Upper lobe of left lung (tissue), 6 donors: Measurements from ENCODE around the gene DSC3. TPM values are rescaled to one million over a fixed set of nuclear protein-coding genes. Genes with fewer than 3 reads are reported as not detected.

Experiments
- ATAC-seq, 2 donors: fragments of 200-7000 bp; cut with Tn5 transposase; one replicate each; pipeline ENCODE4 v1.9.1; 2022; ENCODE audit warnings: mild to moderate bottlenecking in 2 of 2, moderate library complexity in 2 of 2; ENCODE audit not compliant: low FRiP score in 2 of 2
- DNase-seq, 2 donors: peaks; one replicate each; pipeline ENCODE4 v3.0.0-alpha.2; 2019 to 2020
- H3K27ac ChIP-seq, 4 donors: fragments of 200-600 bp; sonication (generic); one replicate each; pipeline ENCODE4 v1.5.1; 2016 to 2019
- H3K27me3 ChIP-seq, 4 donors: fragments of 200-600 bp; sonication (generic); one replicate each; pipeline ENCODE4 v1.5.1; 2017 to 2019
- H3K36me3 ChIP-seq, 4 donors: fragments of 200-600 bp; sonication (generic); one replicate each; pipeline ENCODE4 v1.5.1; 2016 to 2019
- H3K4me1 ChIP-seq, 4 donors: fragments of 200-600 bp; sonication (generic); one replicate each; pipeline ENCODE4 v1.5.1; 2018 to 2019
- H3K4me3 ChIP-seq, 4 donors: fragments of 200-600 bp; sonication (generic); one replicate each; pipeline ENCODE4 v1.5.1; 2017 to 2019; ENCODE audit warnings: mild to moderate bottlenecking in 2 of 4, moderate library complexity in 1 of 4
- H3K9me3 ChIP-seq, 4 donors: fragments of 200-600 bp; sonication (generic); one replicate each; pipeline ENCODE4 v1.5.1; 2018 to 2019
- EP300 ChIP-seq, 4 donors: sonication (generic); formaldehyde crosslinking; IDR thresholded peaks; one replicate each; pipeline ENCODE4 v1.5.1; 2017; ENCODE audit warnings: antibody characterized with exemption in 4 of 4, control low read depth in 2 of 4
- POLR2A ChIP-seq, 4 donors: fragments of 450-650 bp; IDR thresholded peaks; one replicate each; pipeline ENCODE4 v1.5.1; 2016 to 2017; ENCODE audit warnings: antibody characterized with exemption in 4 of 4, mild to moderate bottlenecking in 2 of 4
- POLR2AphosphoS5 ChIP-seq, 2 donors: sonication (generic); formaldehyde crosslinking; IDR thresholded peaks; one replicate each; pipeline ENCODE4 v1.5.1; 2017; ENCODE audit warnings: antibody characterized with exemption in 2 of 2
- WGBS, 2 donors: methylation state at CpG; one replicate each; pipeline ENCODE4 v1.1.5; 2017 to 2018; 5-methylcytosine and 5-hydroxymethylcytosine counted together
- total RNA-seq, 6 donors: library from RNA; depleted of rRNA in 4 of 6; stranded (reverse); fragments of >200 nt in 4 of 6; gene quantifications; one replicate each; pipeline versions ENCODE4 v1.1.0 to v1.2.1, GENCODE V29; 2016 to 2021
- TF ChIP-seq, protein P1 (sequence below), 6 experiments: fragments of 450-650 bp in 4 of 6; fragments of 200-600 bp in 2 of 6; sonication (generic) in 2 of 6; IDR thresholded peaks; one replicate each; pipeline ENCODE4 v1.5.1; 2016 to 2019; ENCODE audit warnings: antibody characterized with exemption in 6 of 6
- donor health status: DM: no; HTN: no; CAD: no; lungs with moderate emphysema.
- donor health status: DM: no; HTN: yes; CAD: no; lungs with severe emphysema.

The DSC3 gene
- total RNA-seq, 6 donors from 2014 or later, result under 0.01 to 0.98 (median 0.30) TPM; not detected in 1

DNA sequence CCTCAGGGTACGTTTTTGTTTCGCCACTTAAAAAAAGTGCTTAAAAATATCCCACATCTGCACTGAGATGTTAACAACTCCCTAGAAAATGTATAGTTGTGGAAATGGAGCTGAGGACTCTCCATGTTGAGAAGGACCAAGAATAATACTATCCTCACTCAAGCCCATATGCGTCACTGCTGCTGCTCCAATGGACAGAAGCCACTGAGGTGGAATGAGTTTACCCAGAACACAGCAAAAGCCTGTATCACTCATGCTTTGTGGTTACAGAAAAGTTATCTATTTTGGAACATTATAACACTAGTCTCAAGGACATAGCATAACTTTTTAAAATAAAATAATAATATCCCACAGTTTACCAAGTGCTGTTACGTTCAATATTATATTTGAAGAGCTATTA, 31.9 kb downstream of the DSC3 start:
- no peak for TF ChIP-seq POLR2A (IDR thresholded peaks at IDR 0.05)
- TF ChIP-seq, protein P1, sequence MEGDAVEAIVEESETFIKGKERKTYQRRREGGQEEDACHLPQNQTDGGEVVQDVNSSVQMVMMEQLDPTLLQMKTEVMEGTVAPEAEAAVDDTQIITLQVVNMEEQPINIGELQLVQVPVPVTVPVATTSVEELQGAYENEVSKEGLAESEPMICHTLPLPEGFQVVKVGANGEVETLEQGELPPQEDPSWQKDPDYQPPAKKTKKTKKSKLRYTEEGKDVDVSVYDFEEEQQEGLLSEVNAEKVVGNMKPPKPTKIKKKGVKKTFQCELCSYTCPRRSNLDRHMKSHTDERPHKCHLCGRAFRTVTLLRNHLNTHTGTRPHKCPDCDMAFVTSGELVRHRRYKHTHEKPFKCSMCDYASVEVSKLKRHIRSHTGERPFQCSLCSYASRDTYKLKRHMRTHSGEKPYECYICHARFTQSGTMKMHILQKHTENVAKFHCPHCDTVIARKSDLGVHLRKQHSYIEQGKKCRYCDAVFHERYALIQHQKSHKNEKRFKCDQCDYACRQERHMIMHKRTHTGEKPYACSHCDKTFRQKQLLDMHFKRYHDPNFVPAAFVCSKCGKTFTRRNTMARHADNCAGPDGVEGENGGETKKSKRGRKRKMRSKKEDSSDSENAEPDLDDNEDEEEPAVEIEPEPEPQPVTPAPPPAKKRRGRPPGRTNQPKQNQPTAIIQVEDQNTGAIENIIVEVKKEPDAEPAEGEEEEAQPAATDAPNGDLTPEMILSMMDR (IDR thresholded peaks at IDR 0.05), result no peak
- no peak for TF ChIP-seq EP300 (IDR thresholded peaks at IDR 0.05)
- no peak for TF ChIP-seq POLR2AphosphoS5 (IDR thresholded peaks at IDR 0.05)
- H3K4me1 ChIP-seq, result no peaks in the 10 kb centered on the region
- H3K36me3 ChIP-seq, result no peaks in the 10 kb centered on the region
- H3K4me3 ChIP-seq, result no peak overlapping the region
- H3K9me3 ChIP-seq, result no peaks in the 10 kb centered on the region
- WGBS, 2 donors, result 89 to 91% methylated on average over 4 of the region's 4 CpGs
- DNase-seq (no peak), ATAC-seq (no peak)
- no peaks in the 10 kb centered on the region for H3K27me3 ChIP-seq
- no peak overlapping the region for H3K27ac ChIP-seq

DNA sequence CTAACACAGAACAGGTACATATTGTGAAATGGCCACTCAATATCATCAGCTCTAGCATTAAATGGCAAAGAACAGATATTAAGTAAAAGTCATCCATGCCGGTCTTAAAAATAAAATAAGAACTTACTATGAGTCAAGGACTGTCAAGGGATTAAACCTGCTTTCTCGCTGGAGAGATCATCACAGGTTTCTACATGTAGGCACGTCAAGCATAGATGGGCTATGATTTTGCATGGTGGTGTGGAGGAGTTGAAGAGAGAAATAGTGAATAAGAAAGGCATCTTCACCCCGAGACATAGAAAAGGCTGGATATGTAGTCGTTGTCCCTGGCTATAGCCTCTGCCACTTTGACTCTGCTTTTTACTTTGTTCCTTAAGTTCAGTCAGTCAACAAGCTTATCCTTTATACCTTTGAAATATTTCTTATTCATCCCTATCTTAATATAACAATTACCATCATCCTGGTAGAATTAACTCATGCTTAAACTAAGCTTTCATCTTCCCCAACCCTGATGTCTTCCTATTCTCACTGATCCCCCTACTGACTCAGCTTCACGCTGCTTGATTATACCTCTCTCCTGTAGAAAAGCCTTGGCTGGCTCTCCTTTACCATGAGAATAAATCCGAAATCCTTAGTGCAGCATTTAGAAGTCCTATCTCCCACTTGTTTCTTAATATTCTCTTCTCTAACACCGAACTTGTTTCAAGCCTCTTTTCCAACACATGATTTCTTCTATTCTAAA, 42.5 kb downstream of the DSC3 start:
- TF ChIP-seq EP300 (IDR thresholded peaks at IDR 0.05) (no peak), POLR2A (IDR thresholded peaks at IDR 0.05) (no peak), POLR2AphosphoS5 (IDR thresholded peaks at IDR 0.05) (no peak)
- TF ChIP-seq, protein P1 (IDR thresholded peaks at IDR 0.05), result no peak
- DNase-seq (no peak), ATAC-seq (no peak)
- Histone ChIP-seq H3K4me1 (no peaks in the 10 kb centered on the region), H3K36me3 (no peaks in the 10 kb centered on the region), H3K9me3 (no peaks in the 10 kb centered on the region), H3K27ac (no peak overlapping the region), H3K27me3 (no peaks in the 10 kb centered on the region), H3K4me3 (no peak overlapping the region)
- 79 to 85% methylated on average over 8 of the region's 8 CpGs for WGBS, 2 donors

DNA sequence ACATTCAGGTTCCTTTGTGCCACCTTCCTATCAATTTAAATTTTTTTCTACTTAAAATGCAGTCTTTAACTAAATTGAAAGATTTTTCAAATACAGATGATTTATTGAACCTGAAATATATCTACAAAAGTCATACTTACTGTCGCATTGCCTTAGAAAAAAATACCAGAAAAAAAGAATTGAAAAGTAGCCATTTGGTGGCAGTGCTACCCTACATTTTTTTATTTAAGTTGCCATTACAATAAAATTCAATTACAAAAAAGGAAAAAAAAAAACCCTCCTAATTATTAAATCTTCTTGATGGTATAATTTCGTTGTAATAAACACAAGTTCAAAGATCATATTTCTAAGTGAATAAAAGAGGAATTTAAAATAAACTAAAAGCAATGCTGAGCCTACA, 43.4 kb downstream of the DSC3 start:
- no peak for ATAC-seq

DNA sequence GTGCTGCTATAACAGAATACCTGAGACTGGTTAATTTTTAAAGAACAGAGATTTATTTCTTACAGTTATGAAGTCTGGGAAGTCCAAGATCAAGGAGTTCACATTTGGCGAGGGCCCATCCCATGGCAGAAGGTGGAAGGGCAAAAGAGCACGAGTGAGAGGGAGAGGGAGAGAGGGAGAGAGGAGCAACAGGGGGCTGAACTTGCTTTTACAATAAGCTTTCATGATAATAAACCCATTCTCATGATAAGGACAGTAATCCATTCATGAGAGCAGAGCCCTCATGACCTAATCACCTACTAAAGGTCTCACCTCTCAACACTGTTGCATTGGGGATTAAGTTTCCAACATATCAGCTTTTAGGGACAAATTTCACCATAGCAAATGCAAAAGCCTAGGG, 45.3 kb downstream of the DSC3 start:
- no peaks in the 10 kb centered on the region for H3K27me3 ChIP-seq
- WGBS, 2 donors, result 64 to 66% methylated on average over 2 of the region's 2 CpGs
- ATAC-seq (no peak), DNase-seq (no peak)
- no peak overlapping the region for H3K27ac ChIP-seq
- H3K4me3 ChIP-seq, result no peak overlapping the region
- no peak for TF ChIP-seq POLR2AphosphoS5 (IDR thresholded peaks at IDR 0.05)
- TF ChIP-seq EP300 (IDR thresholded peaks at IDR 0.05), result no peak
- no peak for TF ChIP-seq POLR2A (IDR thresholded peaks at IDR 0.05)
- TF ChIP-seq, protein P1 (IDR thresholded peaks at IDR 0.05), result no peak
- no peaks in the 10 kb centered on the region for H3K4me1 ChIP-seq
- H3K9me3 ChIP-seq, result no peaks in the 10 kb centered on the region
- no peaks in the 10 kb centered on the region for H3K36me3 ChIP-seq

More for the DNA sequence above, 43.4 kb downstream of the DSC3 start:
- no peak for DNase-seq
- Histone ChIP-seq H3K4me3 (no peak overlapping the region), H3K27ac (no peak overlapping the region), H3K27me3 (no peaks in the 10 kb centered on the region), H3K9me3 (no peaks in the 10 kb centered on the region), H3K4me1 (no peaks in the 10 kb centered on the region), H3K36me3 (no peaks in the 10 kb centered on the region)
- no peak for TF ChIP-seq POLR2A (IDR thresholded peaks at IDR 0.05)
- TF ChIP-seq POLR2AphosphoS5 (IDR thresholded peaks at IDR 0.05), result no peak
- no peak for TF ChIP-seq EP300 (IDR thresholded peaks at IDR 0.05)
- TF ChIP-seq, protein P1 (IDR thresholded peaks at IDR 0.05), result peak in 1 of 6 experiments; percentile 13
- 32 to 37% methylated on average over 2 of the region's 2 CpGs for WGBS, 2 donors

DNA sequence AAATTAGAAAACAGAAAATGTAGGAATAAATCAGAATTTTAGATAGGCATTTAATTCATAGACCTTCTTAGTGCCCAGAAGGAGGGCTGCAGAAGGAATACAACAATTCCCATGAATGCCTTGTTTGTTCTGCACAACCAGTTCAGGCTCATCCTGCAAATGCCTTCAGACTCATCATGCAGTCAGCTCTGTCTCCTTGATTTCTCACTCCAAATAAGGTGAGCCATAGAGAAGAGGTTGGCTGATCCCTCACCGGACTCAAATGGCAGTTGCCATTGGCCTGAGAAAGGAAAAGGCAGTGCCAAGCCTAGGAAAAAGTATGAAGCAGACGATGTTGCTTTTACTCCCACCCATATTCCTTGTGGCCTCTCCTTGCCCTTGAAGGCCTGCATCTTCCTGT, 50.3 kb downstream of the DSC3 start:
- WGBS, 2 donors, result 88 to 91% methylated on average over 2 of the region's 2 CpGs

More for the DNA sequence above, 50.3 kb downstream of the DSC3 start:
- H3K4me3 ChIP-seq, result no peak overlapping the region
- H3K27me3 ChIP-seq, result no peaks in the 10 kb centered on the region
- DNase-seq (no peak), ATAC-seq (no peak)
- TF ChIP-seq POLR2AphosphoS5 (IDR thresholded peaks at IDR 0.05) (no peak), POLR2A (IDR thresholded peaks at IDR 0.05) (no peak), EP300 (IDR thresholded peaks at IDR 0.05) (no peak)
- TF ChIP-seq, protein P1 (IDR thresholded peaks at IDR 0.05), result no peak
- no peak overlapping the region for H3K27ac ChIP-seq
- no peaks in the 10 kb centered on the region for H3K4me1 ChIP-seq
- no peaks in the 10 kb centered on the region for H3K36me3 ChIP-seq
- H3K9me3 ChIP-seq, result no peaks in the 10 kb centered on the region
